WTC11 (cell line): ENCODE data around the gene SUPT7L. TPM values are rescaled to one million over a fixed set of nuclear protein-coding genes. Genes with fewer than 3 reads are reported as not detected.
A peak's percentile ranks its signal among the peaks of the same experiment; 100 is the strongest.

Source experiments
- ATAC-seq: fragments of 200-7000 bp; cut with Tn5 transposase; 2 replicates; pipeline ENCODE4 v1.10.0; 2021; ENCODE audit warnings: mild to moderate bottlenecking, moderate library complexity
- CTCF ChIA-PET: fragments of 300-600 bp; sonication (Branson Sonifier 250); formaldehyde crosslinking; loops from one replicate; lab custom pipeline; 2021; ENCODE audit warnings: antibody characterized with exemption; lab: Charles Lee
- POLR2A ChIA-PET: fragments of 350-600 bp; sonication (Branson Sonifier 250); formaldehyde crosslinking; loops from one replicate; lab custom pipeline; 2021; ENCODE audit warnings: antibody characterized with exemption; lab: Charles Lee
- DNase-seq: peaks from one replicate; pipeline ENCODE4 v3.0.0; 2021; ENCODE audit warnings: low spot score
- H3K27ac Mint-ChIP-seq: 2 replicates; pipeline ENCODE4 v1.8.0; 2021; ENCODE audit warnings: mixed read lengths
- H3K27me3 Mint-ChIP-seq: 2 replicates; pipeline ENCODE4 v1.8.0; 2021; ENCODE audit warnings: low read depth, mild to moderate bottlenecking, moderate library complexity, mixed read lengths
- H3K36me3 Mint-ChIP-seq: 2 replicates; pipeline ENCODE4 v1.8.0; 2021; ENCODE audit warnings: mixed read lengths
- H3K4me1 Mint-ChIP-seq: 2 replicates; pipeline ENCODE4 v1.8.0; 2022; ENCODE audit warnings: mixed read lengths
- H3K4me3 Mint-ChIP-seq: 2 replicates; pipeline ENCODE4 v1.8.0; 2021; ENCODE audit warnings: mild to moderate bottlenecking, moderate library complexity, mixed read lengths
- H3K9me3 Mint-ChIP-seq: 2 replicates; pipeline ENCODE4 v1.8.0; 2021; ENCODE audit warnings: mixed read lengths
- AR ChIP-seq: fragments of 250-450 bp; sonication (Bioruptor Pico); IDR thresholded peaks from 2 replicates; pipeline ENCODE4 v1.9.0; 2021; ENCODE audit warnings: mild to moderate bottlenecking
- ATF1 ChIP-seq: sonication (generic); formaldehyde crosslinking; IDR thresholded peaks from 2 replicates; pipeline ENCODE4 v1.8.1; 2023; ENCODE audit warnings: mild to moderate bottlenecking, moderate library complexity, missing genetic modification reagents
- ATF2 ChIP-seq: sonication (generic); formaldehyde crosslinking; IDR thresholded peaks from 2 replicates; pipeline ENCODE4 v1.8.1; 2022; ENCODE audit warnings: low read depth, missing genetic modification reagents, borderline replicate concordance
- CBFB ChIP-seq: sonication (generic); formaldehyde crosslinking; IDR thresholded peaks from 2 replicates; pipeline ENCODE4 v1.8.1; 2022; ENCODE audit warnings: mild to moderate bottlenecking, low read depth, missing genetic modification reagents
- FOXP1 ChIP-seq: sonication (generic); formaldehyde crosslinking; IDR thresholded peaks from 2 replicates; pipeline ENCODE4 v1.8.0; 2022; ENCODE audit warnings: missing genetic modification reagents, mild to moderate bottlenecking, moderate library complexity, borderline replicate concordance
- GABPB1 ChIP-seq: sonication (generic); formaldehyde crosslinking; IDR thresholded peaks from 2 replicates; pipeline ENCODE4 v1.8.1; 2023; ENCODE audit warnings: mild to moderate bottlenecking, missing genetic modification reagents
- GTF2I ChIP-seq: fragments of 250-450 bp; sonication (Bioruptor Pico); conservative IDR thresholded peaks from 2 replicates; pipeline ENCODE4 v1.4.0; 2021; ENCODE audit warnings: mild to moderate bottlenecking
- JUN ChIP-seq: sonication (generic); formaldehyde crosslinking; IDR thresholded peaks from 2 replicates; pipeline ENCODE4 v1.8.0; 2023; ENCODE audit warnings: mild to moderate bottlenecking, missing genetic modification reagents
- KAT7 ChIP-seq: sonication (generic); formaldehyde crosslinking; IDR thresholded peaks from 2 replicates; pipeline ENCODE4 v1.8.1; 2023; ENCODE audit warnings: missing genetic modification reagents, mild to moderate bottlenecking, borderline replicate concordance
- NFE2L1 ChIP-seq: sonication (generic); formaldehyde crosslinking; IDR thresholded peaks from 2 replicates; pipeline ENCODE4 v1.8.1; 2023; ENCODE audit warnings: missing genetic modification reagents
- OVOL2 ChIP-seq: fragments of 250-450 bp; sonication (Bioruptor Pico); IDR thresholded peaks from 2 replicates; pipeline ENCODE4 v1.9.0; 2021; ENCODE audit warnings: mild to moderate bottlenecking, borderline replicate concordance
- SOX15 ChIP-seq: fragments of 250-450 bp; sonication (Bioruptor Pico); IDR thresholded peaks from 2 replicates; pipeline ENCODE4 v1.9.0; 2021; ENCODE audit warnings: mild to moderate bottlenecking
- TEAD1 ChIP-seq: sonication (generic); formaldehyde crosslinking; IDR thresholded peaks from 2 replicates; pipeline ENCODE4 v1.8.0; 2022; ENCODE audit warnings: mild to moderate bottlenecking, missing genetic modification reagents
- TP53 ChIP-seq: sonication (generic); formaldehyde crosslinking; IDR thresholded peaks from 2 replicates; pipeline ENCODE4 v1.8.1; 2023; ENCODE audit warnings: mild to moderate bottlenecking, missing genetic modification reagents
- ZNF219 ChIP-seq: sonication (generic); formaldehyde crosslinking; IDR thresholded peaks from 2 replicates; pipeline ENCODE4 v1.8.0; 2023; ENCODE audit warnings: missing genetic modification reagents, mild to moderate bottlenecking, borderline replicate concordance
- ZNF423 ChIP-seq: fragments of 250-450 bp; sonication (Bioruptor Pico); IDR thresholded peaks from 2 replicates; pipeline ENCODE4 v2.1.2; 2022; ENCODE audit warnings: mild to moderate bottlenecking, moderate library complexity
- total RNA-seq: library from RNA; stranded (reverse); gene quantifications from 3 replicates; pipeline ENCODE4 v1.2.3, GENCODE V29; 2021
- TF ChIP-seq, protein P1 (sequence below): sonication (generic); formaldehyde crosslinking; IDR thresholded peaks from 2 replicates; pipeline ENCODE4 v1.8.1; 2022; ENCODE audit warnings: mild to moderate bottlenecking, moderate library complexity, missing genetic modification reagents
- TF ChIP-seq, protein P2 (sequence below): sonication (generic); formaldehyde crosslinking; IDR thresholded peaks from 2 replicates; pipeline ENCODE4 v1.8.0; 2023; ENCODE audit warnings: missing genetic modification reagents, mild to moderate bottlenecking, borderline replicate concordance
- TF ChIP-seq, protein P3 (sequence below): sonication (generic); formaldehyde crosslinking; IDR thresholded peaks from 2 replicates; pipeline ENCODE4 v1.8.0; 2023; ENCODE audit warnings: mild to moderate bottlenecking, missing genetic modification reagents
- TF ChIP-seq, protein P4 (sequence below): fragments of 250-450 bp; sonication (Bioruptor Pico); IDR thresholded peaks from 2 replicates; pipeline ENCODE4 v1.9.0; 2021; ENCODE audit warnings: moderate library complexity, mild to moderate bottlenecking, inconsistent platforms, borderline replicate concordance

The SUPT7L gene
- total RNA-seq, 1 experiment from 2014 or later: 22.6 TPM

- ChIA-PET POLR2A (no interaction called here), CTCF (no interaction called here)
- H3K4me1 Mint-ChIP-seq: peaks cover 17% of the 10 kb centered on the region
- no peaks in the 10 kb centered on the region for H3K27me3 Mint-ChIP-seq
- H3K4me3 Mint-ChIP-seq: peak overlapping the region; percentile 99
- ATAC-seq: no peak
- peak overlapping the region; percentile 53; the same call in 1 of the 2 replicates for H3K27ac Mint-ChIP-seq
- peaks cover 42% of the 10 kb centered on the region for H3K36me3 Mint-ChIP-seq
- TF ChIP-seq NFE2L1 (CRISPR knock-in tag): no peak
- TF ChIP-seq FOXP1 (CRISPR knock-in tag): no peak
- no peak for TF ChIP-seq CBFB (CRISPR knock-in tag)
- TF ChIP-seq GTF2I (CRISPR knock-in tag): no peak
- TF ChIP-seq ZNF423 (CRISPR knock-in tag): no peak
- TF ChIP-seq GABPB1: no peak
- TF ChIP-seq AR (CRISPR knock-in tag): no peak
- TF ChIP-seq, protein P1, sequence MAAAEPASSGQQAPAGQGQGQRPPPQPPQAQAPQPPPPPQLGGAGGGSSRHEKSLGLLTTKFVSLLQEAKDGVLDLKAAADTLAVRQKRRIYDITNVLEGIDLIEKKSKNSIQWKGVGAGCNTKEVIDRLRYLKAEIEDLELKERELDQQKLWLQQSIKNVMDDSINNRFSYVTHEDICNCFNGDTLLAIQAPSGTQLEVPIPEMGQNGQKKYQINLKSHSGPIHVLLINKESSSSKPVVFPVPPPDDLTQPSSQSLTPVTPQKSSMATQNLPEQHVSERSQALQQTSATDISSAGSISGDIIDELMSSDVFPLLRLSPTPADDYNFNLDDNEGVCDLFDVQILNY: no peak
- TF ChIP-seq, protein P2, sequence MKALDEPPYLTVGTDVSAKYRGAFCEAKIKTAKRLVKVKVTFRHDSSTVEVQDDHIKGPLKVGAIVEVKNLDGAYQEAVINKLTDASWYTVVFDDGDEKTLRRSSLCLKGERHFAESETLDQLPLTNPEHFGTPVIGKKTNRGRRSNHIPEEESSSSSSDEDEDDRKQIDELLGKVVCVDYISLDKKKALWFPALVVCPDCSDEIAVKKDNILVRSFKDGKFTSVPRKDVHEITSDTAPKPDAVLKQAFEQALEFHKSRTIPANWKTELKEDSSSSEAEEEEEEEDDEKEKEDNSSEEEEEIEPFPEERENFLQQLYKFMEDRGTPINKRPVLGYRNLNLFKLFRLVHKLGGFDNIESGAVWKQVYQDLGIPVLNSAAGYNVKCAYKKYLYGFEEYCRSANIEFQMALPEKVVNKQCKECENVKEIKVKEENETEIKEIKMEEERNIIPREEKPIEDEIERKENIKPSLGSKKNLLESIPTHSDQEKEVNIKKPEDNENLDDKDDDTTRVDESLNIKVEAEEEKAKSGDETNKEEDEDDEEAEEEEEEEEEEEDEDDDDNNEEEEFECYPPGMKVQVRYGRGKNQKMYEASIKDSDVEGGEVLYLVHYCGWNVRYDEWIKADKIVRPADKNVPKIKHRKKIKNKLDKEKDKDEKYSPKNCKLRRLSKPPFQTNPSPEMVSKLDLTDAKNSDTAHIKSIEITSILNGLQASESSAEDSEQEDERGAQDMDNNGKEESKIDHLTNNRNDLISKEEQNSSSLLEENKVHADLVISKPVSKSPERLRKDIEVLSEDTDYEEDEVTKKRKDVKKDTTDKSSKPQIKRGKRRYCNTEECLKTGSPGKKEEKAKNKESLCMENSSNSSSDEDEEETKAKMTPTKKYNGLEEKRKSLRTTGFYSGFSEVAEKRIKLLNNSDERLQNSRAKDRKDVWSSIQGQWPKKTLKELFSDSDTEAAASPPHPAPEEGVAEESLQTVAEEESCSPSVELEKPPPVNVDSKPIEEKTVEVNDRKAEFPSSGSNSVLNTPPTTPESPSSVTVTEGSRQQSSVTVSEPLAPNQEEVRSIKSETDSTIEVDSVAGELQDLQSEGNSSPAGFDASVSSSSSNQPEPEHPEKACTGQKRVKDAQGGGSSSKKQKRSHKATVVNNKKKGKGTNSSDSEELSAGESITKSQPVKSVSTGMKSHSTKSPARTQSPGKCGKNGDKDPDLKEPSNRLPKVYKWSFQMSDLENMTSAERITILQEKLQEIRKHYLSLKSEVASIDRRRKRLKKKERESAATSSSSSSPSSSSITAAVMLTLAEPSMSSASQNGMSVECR (CRISPR knock-in tag): no peak
- TF ChIP-seq ATF1 (CRISPR knock-in tag): no peak
- TF ChIP-seq JUN (CRISPR knock-in tag): no peak
- TF ChIP-seq ZNF219 (CRISPR knock-in tag): no peak
- no peak for TF ChIP-seq KAT7 (CRISPR knock-in tag)
- TF ChIP-seq, protein P3, sequence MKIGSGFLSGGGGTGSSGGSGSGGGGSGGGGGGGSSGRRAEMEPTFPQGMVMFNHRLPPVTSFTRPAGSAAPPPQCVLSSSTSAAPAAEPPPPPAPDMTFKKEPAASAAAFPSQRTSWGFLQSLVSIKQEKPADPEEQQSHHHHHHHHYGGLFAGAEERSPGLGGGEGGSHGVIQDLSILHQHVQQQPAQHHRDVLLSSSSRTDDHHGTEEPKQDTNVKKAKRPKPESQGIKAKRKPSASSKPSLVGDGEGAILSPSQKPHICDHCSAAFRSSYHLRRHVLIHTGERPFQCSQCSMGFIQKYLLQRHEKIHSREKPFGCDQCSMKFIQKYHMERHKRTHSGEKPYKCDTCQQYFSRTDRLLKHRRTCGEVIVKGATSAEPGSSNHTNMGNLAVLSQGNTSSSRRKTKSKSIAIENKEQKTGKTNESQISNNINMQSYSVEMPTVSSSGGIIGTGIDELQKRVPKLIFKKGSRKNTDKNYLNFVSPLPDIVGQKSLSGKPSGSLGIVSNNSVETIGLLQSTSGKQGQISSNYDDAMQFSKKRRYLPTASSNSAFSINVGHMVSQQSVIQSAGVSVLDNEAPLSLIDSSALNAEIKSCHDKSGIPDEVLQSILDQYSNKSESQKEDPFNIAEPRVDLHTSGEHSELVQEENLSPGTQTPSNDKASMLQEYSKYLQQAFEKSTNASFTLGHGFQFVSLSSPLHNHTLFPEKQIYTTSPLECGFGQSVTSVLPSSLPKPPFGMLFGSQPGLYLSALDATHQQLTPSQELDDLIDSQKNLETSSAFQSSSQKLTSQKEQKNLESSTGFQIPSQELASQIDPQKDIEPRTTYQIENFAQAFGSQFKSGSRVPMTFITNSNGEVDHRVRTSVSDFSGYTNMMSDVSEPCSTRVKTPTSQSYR (CRISPR knock-in tag): no peak
- TF ChIP-seq, protein P4, sequence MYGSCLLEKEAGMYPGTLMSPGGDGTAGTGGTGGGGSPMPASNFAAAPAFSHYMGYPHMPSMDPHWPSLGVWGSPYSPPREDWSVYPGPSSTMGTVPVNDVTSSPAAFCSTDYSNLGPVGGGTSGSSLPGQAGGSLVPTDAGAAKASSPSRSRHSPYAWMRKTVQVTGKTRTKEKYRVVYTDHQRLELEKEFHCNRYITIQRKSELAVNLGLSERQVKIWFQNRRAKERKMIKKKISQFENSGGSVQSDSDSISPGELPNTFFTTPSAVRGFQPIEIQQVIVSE: no peak
- no peak for TF ChIP-seq TP53 (CRISPR knock-in tag)
- TF ChIP-seq OVOL2: no peak
- no peak for TF ChIP-seq SOX15
- no peak for TF ChIP-seq TEAD1 (CRISPR knock-in tag)
- no peak for TF ChIP-seq ATF2 (CRISPR knock-in tag)
- H3K9me3 Mint-ChIP-seq: no peaks in the 10 kb centered on the region
- DNase-seq: no peak
Measured at GRCh38 chr2:27664622-27665363, 1.4 kb upstream of the SUPT7L start.
